GM18867 (cell line): Measurements from ENCODE around the gene SLC29A3.
A peak's percentile ranks its signal among the peaks of the same experiment; 100 is the strongest.
"Not testable (repeated sequence)": the region's sequence is repeated elsewhere in the genome, so short reads cannot be mapped to it uniquely, and the experiment has no call there.

ENCODE experiments used
- ATAC-seq: cut with Tn5 transposase; IDR thresholded peaks from one replicate; pipeline ENCODE4 v1.9.1; 2021; ENCODE audit warnings: mild to moderate bottlenecking, moderate library complexity; ENCODE audit not compliant: unreplicated experiment

Gene SLC29A3

DNA sequence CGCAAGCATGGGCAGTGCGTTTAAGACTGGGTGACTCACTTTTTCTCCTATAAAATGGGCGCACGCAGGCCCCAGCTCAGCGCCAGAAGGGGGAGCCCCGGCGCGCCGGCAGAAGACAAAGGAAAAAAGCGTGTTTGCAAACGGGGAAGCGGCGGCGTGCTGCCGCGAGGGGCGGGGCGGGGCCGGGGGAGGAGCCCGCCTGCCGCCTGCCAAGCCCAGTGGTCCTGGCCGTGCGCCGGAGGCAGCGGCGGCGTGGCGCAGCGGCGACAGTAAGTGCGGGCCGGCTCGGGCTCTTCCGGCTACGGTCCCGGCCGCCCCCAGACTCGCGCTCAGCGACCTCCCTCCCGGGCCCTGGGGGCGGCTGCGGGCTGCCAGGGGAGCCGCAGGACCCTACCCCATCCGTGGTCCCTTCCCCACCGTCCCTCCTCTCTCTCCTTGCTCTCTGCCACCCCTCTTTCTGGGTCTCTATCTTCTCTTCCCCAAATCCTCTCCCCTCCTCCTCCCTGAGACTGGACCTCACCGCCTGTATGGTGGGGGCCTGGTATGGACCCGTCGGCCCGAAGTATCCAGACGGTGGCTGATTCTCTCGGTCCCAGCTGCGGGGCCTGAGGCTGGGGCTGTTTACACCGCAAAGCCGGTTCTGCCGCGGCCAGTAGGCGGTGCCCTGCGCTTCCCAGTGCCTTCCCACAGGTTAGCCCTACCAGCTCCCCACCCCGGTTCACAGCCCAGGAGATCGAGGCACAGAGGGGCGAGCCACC, at the start of gene SLC29A3:
Gene SLC29A3 (plus strand): TSS at position 218 of the 758 bp plus-strand sequence. CDS start 51 bp downstream, at position 269.
- ATAC-seq = peak; percentile 75

GRCh38 chr10:71269301-71270288, 49.5 kb upstream of the SLC29A3 start:
- ATAC-seq = no peak

DNA sequence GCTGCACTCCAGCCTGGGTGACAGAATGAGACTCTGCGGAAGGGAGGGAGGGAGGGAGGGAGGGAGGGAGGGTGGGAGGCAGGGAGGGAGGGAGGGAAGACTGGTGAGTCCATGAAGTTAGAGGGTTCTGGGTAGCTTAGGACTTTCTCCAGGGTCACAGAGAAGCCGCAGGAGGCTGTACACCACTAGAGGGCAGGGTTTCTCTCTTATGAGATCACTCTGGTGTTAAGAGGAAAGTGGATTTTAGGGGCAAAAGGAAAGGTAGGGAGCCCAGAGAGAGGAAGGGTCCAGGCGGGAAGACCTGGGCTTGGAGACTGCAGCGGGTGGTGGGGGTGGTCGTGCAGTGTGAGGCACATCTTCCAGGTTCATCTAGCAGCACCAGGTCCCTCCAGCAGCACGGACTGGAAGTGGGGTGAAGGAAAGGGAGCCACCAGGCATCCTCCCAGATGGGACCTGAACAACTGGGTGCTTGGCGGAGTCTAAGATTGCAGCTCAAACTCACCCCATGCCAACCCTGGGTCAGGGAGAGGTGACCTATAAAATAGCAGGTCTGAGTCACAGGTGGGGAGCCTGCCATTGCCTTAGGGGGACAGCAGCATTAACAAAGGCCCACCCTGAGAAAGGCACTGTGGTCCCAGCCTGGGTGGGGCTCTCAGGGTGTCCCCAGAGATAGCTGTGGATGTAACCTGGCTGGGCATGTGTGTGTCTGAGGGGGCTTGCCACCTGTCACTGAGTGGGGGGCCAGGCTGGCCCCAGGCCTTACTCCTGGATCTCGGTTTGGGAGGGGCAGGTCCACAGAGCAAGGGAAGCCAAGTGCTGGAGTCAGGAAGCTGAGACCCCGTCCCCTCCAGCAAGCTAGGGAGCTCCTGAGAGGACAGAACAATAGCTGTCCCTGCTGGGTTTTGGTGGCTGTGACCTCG, 48.5 kb upstream of the SLC29A3 start:
- ATAC-seq = no peak

DNA sequence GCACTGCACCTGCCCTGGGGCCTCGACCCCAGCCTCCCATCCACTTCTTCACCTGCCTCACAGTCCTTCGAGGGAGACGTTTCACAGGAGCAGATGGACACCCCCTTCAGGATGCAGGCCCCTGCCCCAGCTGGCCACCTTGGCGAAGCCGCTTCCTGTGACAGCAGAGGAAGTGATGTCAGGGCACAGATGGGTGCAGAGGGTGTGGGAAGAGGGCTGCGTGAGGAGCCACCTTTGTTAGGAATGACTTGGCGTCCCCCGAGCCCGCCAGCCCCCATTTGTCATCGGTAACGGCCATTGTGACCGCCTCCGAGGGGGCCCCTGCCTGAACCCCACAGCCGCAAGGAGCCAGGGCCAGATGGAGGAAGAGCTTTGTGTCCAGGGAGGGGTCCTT, 47.4 kb upstream of the SLC29A3 start:
- no peak for ATAC-seq

DNA sequence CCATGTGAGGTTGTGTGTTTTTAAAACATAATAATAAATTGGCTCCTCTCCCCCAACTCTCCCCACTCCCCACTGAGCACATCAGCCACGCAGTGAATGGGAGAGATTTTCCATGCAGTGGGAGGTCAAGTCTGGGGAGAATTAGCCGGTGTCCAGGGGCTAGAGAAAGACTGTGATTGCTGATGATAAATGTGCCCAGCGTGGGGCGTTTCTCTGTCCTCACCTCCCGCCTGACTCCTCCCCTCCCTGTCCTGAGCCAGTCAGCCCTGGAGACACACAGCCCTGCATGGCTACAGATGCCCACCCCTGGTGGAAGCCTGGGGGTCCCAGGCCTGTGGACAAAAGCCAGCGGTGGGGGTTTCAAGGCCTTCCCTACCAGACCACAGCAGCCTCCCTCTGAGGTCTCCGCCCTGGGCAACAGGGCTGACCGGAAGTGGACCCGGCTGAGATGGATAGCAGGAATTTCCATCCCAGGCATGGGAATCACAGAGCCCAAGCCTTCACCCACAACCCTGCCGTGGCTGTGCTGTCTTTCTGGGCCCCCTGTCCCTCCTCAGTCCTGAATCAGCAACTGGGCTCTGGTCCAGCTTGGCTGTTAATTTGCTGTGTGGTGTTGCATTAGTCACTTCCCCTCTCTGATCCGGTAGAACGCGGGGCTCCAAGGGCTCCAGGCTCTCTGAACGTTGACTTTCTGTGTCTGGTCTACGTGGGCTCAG, 46.8 kb upstream of the SLC29A3 start:
- ATAC-seq = no peak

- ATAC-seq = not testable (repeated sequence)
These were observed 46.1 kb upstream of the SLC29A3 start for GRCh38 chr10:71272974-71273373.

DNA sequence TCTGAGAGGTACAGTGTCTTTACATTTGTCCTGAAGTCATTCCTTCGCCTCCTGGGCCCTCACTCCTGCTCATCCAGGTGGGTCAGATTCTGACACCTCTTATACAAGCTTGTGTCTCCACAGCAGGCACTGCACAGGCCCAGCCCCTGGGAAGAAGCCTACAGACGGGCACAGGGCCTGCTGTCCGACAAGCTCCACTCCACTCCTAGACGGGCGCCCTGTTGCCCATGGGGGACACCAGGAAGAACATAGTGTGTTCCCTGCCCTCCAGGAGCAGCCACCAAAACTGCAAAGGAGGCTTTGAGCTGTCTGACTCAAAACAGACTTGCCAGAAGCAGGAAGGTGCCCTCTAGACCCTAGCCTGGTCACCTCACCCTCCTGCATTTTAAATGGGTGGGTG, 45.6 kb upstream of the SLC29A3 start:
- no peak for ATAC-seq

DNA sequence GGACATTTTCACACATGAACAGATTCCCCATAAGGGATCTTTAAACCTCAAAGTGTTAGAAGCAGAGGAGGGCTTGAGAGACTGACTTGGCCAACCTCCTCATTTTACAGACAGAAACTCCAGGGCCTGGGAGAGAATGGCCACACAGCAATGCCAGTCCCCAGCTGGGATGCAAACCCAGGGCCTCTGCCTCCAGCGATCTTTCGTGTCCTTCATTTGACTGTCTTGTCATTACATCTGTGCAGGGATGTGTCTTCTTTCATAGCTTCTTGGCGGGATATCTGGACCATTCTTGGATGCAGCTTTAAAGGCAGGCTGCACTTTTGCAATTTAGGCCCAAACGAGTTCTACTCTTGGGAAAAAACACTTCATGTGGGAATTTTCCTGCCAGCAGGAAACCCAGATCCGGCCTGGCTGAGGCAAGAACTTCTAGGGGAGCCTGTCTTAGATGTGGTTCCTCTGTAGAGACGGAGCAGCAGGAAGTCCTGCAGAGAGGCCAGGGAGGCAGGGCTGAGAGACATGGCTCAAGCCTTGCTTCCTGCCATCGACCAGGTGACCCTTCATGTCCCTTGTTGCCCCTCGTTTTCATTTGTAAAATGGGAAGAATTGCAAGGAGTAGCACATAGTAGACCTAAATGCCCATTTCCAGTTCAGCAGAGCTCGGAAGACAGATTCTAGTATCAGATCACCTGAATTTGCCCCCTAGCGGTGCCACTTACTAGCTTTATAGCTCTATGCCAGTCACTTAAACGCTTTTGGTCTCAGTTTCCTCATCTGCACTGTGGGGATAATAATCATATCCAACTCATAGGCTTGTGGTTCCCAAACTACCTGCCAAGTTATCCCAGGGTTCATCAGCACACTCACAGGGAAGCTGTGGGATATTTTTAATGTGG, 43.9 kb upstream of the SLC29A3 start:
- ATAC-seq = no peak

- no peak for ATAC-seq
These were observed 42.2 kb upstream of the SLC29A3 start for GRCh38 chr10:71276873-71277272.

DNA sequence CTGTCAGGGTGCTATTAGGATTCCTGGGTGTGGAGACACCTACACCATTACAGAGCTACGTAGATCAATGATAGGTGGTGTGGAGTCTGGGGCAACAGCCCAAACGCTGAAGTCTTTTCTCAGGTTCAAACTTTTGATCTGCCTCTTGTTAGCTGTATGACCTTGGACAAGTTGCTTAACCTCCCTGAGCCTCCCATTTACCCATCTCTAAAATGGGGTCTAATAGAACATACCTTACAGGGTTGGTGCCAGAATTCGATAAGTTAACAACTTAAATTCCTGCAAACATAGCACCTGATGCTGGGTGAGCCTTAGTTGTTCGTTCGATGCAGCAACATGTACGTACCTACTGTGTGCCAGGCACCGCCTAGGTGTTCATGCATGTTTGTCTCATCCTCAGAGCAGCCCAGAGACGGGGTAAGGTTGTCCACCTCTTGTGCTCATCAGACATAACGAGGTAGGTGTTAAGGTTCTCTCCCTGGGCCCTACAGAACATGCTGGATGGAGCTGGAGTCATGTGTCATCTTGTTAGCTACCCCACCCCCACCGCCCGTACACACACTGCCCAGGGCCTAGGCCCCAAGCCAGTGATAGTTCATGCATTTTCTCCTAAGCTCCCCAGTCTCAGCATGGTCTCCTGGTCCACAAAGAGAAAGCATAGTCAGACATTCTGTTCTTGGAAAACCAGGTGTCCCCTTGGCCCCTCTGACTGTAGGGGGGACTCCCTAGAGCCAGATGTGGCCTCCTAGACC, 41.0 kb upstream of the SLC29A3 start:
- ATAC-seq = no peak

- no peak for ATAC-seq
These were observed 40.1 kb upstream of the SLC29A3 start for GRCh38 chr10:71278691-71279588.

- no peak for ATAC-seq
These were observed 39.4 kb upstream of the SLC29A3 start for GRCh38 chr10:71279590-71280170.

GRCh38 chr10:71280216-71280615, 38.8 kb upstream of the SLC29A3 start:
- no peak for ATAC-seq

DNA sequence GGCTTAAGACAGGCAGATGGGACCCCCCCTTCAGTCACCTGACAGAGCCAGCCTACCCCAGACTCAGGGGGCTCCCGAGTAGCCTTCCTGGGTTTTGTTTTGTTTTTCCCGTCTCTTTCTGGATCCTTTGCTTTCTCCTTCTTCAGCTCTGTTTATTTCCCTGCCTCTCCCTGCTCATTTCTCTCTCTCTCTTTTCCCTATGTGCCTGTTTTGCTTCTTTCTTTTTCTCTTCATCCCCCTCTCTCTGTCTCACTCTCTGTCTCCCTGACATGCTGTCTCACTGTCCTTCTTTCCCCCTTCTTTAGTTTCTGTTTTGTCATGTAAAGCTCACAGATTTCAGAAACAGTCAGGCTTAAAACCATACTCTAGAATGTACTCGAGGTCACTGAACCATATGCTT, 38.2 kb upstream of the SLC29A3 start:
- no peak for ATAC-seq

GRCh38 chr10:71281646-71282322, 37.3 kb upstream of the SLC29A3 start:
- no peak for ATAC-seq

DNA sequence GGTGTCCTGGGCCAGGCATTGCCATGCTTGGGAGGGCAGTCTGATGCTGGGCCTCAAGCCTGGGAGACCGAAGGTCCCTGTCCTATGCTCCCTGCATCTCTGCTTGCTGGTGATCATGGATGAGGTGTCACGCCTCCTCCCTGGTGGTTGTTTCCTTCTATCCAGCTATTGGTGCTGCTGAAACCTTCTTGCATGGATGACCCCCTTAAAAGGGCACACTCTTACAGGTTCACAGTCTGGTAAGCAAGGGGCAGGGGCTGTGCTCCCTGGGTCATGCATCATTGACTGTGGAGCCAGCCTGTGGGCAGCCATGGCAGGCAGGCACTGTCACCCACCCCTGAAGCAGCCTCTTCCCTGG, 36.8 kb upstream of the SLC29A3 start:
- ATAC-seq = no peak

GRCh38 chr10:71283410-71283809, 35.6 kb upstream of the SLC29A3 start:
- ATAC-seq = no peak
